ENCODE results near the gene CD5L.

DNA sequence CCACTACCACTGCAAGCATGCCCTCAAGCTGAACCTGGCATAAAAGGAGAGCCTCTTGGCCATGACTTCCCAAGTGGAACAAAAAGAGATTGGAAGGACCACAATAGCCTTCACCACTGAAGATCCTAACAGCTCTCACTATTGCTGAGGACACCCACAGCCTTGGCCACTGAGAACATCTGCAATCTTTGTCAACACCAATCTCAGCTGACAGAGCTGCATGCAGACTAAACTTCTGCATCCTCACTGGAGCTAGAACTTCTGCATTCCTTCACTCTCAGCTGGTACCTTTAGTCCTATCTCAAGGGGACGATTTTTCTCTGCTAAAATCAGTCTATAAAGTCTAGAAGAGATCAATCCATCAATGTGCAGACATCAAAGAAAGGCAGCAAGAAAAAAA is 56.4 kb downstream of the CD5L start:
- TF ChIP-seq GABPA (IDR thresholded peaks at IDR 0.05 in 1 of 2, conservative IDR thresholded peaks at IDR 0.05 in 1 of 2), result no peak
- TF ChIP-seq, protein P1, sequence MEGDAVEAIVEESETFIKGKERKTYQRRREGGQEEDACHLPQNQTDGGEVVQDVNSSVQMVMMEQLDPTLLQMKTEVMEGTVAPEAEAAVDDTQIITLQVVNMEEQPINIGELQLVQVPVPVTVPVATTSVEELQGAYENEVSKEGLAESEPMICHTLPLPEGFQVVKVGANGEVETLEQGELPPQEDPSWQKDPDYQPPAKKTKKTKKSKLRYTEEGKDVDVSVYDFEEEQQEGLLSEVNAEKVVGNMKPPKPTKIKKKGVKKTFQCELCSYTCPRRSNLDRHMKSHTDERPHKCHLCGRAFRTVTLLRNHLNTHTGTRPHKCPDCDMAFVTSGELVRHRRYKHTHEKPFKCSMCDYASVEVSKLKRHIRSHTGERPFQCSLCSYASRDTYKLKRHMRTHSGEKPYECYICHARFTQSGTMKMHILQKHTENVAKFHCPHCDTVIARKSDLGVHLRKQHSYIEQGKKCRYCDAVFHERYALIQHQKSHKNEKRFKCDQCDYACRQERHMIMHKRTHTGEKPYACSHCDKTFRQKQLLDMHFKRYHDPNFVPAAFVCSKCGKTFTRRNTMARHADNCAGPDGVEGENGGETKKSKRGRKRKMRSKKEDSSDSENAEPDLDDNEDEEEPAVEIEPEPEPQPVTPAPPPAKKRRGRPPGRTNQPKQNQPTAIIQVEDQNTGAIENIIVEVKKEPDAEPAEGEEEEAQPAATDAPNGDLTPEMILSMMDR (IDR thresholded peaks at IDR 0.05; ENCODE audit: low read depth, low read length, missing input control), result no peak
- TF ChIP-seq ATF3 (IDR thresholded peaks at IDR 0.05), result no peak
- TF ChIP-seq RAD21 (IDR thresholded peaks at IDR 0.05), result no peak
- no peak for TF ChIP-seq YY1 (IDR thresholded peaks at IDR 0.05)
- TF ChIP-seq FOXA1 (IDR thresholded peaks at IDR 0.05), result no peak
- TF ChIP-seq, protein P2, sequence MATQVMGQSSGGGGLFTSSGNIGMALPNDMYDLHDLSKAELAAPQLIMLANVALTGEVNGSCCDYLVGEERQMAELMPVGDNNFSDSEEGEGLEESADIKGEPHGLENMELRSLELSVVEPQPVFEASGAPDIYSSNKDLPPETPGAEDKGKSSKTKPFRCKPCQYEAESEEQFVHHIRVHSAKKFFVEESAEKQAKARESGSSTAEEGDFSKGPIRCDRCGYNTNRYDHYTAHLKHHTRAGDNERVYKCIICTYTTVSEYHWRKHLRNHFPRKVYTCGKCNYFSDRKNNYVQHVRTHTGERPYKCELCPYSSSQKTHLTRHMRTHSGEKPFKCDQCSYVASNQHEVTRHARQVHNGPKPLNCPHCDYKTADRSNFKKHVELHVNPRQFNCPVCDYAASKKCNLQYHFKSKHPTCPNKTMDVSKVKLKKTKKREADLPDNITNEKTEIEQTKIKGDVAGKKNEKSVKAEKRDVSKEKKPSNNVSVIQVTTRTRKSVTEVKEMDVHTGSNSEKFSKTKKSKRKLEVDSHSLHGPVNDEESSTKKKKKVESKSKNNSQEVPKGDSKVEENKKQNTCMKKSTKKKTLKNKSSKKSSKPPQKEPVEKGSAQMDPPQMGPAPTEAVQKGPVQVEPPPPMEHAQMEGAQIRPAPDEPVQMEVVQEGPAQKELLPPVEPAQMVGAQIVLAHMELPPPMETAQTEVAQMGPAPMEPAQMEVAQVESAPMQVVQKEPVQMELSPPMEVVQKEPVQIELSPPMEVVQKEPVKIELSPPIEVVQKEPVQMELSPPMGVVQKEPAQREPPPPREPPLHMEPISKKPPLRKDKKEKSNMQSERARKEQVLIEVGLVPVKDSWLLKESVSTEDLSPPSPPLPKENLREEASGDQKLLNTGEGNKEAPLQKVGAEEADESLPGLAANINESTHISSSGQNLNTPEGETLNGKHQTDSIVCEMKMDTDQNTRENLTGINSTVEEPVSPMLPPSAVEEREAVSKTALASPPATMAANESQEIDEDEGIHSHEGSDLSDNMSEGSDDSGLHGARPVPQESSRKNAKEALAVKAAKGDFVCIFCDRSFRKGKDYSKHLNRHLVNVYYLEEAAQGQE (IDR thresholded peaks at IDR 0.05), result no peak
